ENCODE results near the gene CELF4.

GRCh38 chr18:37405229-37405628, 160.4 kb downstream of the CELF4 start:
- TF ChIP-seq GATA3 (IDR thresholded peaks at IDR 0.05; ENCODE audit: low read depth, low read length) (no peak), GATA2 (IDR thresholded peaks at IDR 0.05; ENCODE audit: low read depth, low read length) (no peak)

Measured in SH-SY5Y (cell line).